GM18505 (cell line): Measurements from ENCODE around the gene CLPSL1.

Experiments
- ATAC-seq: cut with Tn5 transposase; IDR thresholded peaks from one replicate; pipeline ENCODE4 v1.9.1; 2021; ENCODE audit not compliant: unreplicated experiment
- POLR2A ChIP-seq: IDR thresholded peaks from 4 replicates; pipeline ENCODE4 v1.6.1; 2011; ENCODE audit warnings: borderline replicate concordance; ENCODE audit not compliant: insufficient read depth, insufficient read length; ENCODE audit errors: extremely low read depth

Gene CLPSL1

DNA sequence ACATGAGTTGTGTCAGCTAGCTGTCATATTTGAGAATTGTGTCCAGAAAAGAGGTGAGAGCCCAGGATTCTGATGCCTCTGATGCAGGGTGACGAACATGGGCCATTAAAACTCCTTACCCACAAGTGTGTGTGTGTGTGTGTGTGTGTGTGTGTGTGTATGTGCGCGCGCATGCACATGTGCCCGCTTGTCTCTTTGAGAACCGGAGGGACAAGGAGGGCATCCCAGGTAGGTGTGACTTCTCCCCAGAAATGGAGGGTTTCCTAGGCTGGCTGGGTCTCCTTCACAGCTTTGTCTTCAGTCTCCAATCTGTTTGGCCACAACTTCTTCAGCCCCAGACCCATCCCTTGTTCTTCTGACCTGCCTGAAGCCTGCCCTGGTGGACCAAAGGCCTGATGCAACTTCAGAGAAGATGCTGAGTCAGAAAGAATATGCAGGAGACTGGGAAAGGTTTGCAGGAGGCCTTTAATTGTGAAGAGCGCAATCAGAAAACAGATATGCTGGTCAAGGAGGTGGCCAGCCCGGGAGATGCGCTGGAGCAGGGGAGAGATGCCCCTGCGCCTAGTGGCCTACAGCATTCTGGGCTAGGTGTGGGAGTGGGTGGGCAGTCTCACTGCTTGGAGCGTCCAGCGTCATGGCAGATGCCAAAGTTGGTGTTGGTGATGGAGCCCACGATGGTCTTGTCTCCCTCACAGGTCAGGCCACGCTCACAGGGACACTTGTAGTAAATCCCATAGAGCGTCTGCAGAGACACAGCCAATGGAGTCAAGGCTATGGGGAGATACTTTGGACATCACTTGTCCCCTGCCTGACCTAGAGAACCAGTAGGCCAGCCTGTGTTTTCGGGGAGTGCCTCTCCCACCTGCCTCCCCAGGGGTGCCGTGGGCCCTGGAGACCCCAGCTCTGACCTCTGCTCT lies 14.0 kb downstream of the CLPSL1 start:
- TF ChIP-seq POLR2A, result no peak
- no peak for ATAC-seq

- TF ChIP-seq POLR2A, result no peak
Observed at GRCh38 chr6:35795453-35796071, 14.7 kb downstream of the CLPSL1 start.

DNA sequence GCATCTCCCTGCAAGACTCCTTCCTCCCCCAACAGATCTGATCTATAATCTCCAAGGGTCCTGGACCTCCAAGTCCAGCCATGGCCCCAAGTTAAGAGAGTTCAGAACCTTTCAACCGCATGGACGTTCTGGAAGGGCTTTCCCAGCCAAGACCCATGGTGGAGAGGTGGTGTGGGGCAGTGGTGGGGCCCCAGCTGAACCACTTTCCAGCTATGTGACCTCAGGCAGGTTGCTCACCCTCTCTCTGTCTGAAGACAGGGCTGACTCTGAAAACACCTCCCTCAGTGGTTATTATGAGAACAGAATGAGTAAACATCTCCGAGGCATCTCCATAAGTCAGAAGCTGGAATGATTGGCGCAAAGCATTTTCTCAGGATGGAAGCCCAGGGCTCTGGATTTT lies 15.4 kb downstream of the CLPSL1 start:
- ATAC-seq, result no peak

More at GRCh38 chr6:35795453-35796071, 14.7 kb downstream of the CLPSL1 start:
- ATAC-seq, result no peak

GRCh38 chr6:35797837-35798526 lies 17.2 kb downstream of the CLPSL1 start:
- ATAC-seq, result no peak
- TF ChIP-seq POLR2A, result no peak

More for the DNA sequence above, 15.4 kb downstream of the CLPSL1 start:
- no peak for TF ChIP-seq POLR2A

GRCh38 chr6:35798706-35799105 lies 17.9 kb downstream of the CLPSL1 start:
- TF ChIP-seq POLR2A, result no peak
- ATAC-seq, result no peak

DNA sequence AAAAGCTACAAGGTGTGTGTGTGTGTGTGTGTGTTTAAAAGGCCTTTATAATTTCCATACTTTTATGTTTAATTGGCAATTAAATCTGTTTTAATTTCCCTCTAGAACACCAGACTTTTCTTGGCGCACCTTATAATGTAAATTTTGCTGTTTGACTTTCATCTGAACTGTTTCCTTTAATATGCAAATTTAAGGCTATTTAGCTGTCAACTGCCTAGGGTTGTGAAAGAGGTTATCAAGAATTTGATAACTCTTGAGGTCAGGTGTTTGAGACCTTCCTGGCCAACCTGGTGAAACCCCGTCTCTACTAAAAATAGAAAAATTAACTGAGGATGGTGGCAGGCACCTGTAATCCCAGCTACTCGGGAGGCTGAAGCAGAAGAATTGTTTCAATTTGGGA lies 20.3 kb downstream of the CLPSL1 start:
- ATAC-seq, result no peak

DNA sequence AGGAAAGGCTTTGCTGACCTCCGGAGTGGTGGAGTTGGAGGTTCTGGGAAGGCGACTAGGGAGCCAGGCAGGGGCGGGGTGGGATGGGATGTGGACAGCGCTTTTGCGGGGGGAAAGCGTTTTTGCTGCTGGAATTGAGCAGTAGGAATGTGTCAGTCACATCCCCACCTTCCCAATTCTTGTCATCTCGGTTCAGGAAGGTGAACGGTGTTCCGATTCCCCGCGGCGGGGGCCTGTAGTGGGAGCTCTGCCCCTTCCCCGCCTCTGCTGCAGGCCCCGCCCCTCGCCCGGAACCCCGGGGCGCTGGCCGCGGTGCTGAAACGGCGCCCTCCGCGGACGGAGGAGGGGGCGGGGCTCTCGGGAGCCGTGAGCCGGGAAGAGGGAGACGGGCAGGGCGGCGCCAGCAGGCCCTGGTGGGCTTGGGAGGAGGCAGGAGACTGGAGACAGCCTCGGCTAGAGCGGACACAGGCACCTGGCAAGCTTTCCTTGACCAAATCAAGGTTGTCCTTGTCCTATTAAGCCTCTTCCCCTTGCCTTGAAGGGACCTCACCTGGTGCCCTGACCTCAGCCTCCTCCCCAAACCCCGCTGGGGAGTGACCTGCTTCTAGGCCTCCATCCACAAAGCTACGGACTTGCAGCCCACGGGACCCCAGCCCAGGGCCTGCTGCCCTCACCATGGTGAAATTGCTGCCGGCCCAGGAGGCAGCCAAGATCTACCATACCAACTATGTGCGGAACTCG lies 24.3 kb downstream of the CLPSL1 start, which contains the start of gene LHFPL5:
LHFPL5 (plus strand) TSS at position 357 of the 741 bp plus-strand sequence; CDS start at position 676, 319 bp downstream.
- ATAC-seq, result no peak
- TF ChIP-seq POLR2A, result no peak

More for the DNA sequence above, 20.3 kb downstream of the CLPSL1 start:
- TF ChIP-seq POLR2A, result no peak

DNA sequence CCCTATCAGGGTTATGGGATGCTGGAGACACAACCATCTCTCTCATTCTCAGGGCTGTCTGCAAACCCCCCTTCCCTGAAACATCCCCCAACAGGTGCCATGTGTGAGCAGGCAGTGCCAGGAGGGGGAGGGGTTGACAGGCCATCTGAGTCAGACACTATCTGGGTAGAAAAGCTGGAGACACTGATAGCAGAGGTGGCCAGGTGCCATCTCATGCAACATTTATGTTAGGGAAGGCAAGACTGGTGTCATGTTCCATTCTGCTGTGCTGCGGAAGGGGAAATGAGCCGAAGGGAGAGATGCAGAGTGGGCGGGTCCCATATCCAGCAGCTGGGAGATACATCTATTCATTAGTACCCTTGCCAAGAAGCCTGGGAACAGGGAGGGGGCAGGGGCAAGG lies 27.9 kb downstream of the CLPSL1 start:
- ATAC-seq, result no peak
- no peak for TF ChIP-seq POLR2A

DNA sequence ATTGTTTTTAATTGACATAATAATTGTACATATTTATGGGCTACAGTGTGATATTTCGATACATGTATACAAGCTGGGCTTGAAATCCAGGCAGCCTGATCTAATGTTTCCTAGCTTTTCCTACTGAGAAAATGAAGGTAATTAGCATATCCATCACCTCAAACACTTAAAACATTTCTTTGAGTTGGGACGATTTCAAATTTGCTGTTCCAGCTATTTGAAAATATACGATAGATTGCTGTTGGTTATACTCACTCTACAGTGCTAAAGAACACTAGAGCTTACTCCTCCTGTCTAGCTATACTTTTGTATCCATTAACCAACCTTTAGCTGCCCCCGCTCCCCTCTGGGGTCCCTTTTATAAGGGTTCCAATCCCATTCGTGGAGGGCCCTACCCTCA lies 29.0 kb downstream of the CLPSL1 start:
- no peak for TF ChIP-seq POLR2A
- no peak for ATAC-seq

- no peak for TF ChIP-seq POLR2A
- no peak for ATAC-seq
Observed at GRCh38 chr6:35810971-35811698, 30.3 kb downstream of the CLPSL1 start.

GRCh38 chr6:35811699-35811995 lies 30.8 kb downstream of the CLPSL1 start:
- TF ChIP-seq POLR2A, result no peak

DNA sequence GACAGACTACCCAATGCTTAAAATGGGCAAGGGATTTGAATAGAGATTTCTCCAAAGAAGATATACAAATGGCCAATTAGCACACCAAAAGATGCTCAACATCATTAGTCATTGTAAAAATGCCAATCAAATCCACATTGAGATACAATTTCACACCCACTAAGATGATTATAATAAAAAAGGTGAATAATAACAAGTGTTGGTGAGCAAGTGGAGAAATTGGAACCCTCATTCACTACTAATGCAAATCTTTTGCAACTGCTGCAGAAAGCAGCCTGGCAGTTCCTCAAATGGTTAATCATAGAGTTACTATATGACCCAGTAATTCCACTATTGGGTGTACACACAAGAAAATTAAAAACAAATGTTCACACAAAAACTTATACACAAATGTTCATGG lies 36.7 kb downstream of the CLPSL1 start:
- TF ChIP-seq POLR2A, result no peak
- ATAC-seq, result no peak

More at GRCh38 chr6:35811699-35811995, 30.8 kb downstream of the CLPSL1 start:
- ATAC-seq, result no peak
